NCI-H146 treated with DMSO at 0.1 percent for 48 hours (cell line): Measurements from ENCODE around the gene CACNA1E.
"Not testable (repeated sequence)": the region's sequence is repeated elsewhere in the genome, so short reads cannot be mapped to it uniquely, and the experiment has no call there.

Experiments used
- DNase-seq: peaks from one replicate; lab custom pipeline; 2025; ENCODE audit not compliant: unreplicated experiment; lab: John Stamatoyannopoulos, UW

CACNA1E gene

DNA sequence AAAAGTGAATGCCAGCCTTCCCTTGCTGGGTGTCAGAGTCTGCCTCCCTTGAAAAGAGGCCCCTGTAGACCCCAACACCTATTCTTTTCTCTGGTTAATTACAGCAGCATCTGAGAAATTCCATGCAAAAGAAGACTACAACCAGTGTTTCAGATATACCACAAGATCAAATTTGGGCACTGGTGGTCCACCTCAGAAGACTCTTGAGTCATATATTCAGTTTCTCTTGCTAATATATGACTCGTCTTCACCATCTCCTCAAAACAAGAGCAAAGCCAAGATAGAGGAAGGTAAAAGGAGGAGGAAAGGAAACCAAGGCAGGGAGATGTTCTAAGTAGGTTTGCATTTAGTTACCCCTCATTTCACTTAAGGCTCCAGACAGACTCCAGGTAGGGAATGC lies 318.3 kb downstream of the CACNA1E start:
- DNase-seq = no peak

GRCh38 chr1:181802466-181802865 lies 319.1 kb downstream of the CACNA1E start:
- no peak for DNase-seq

DNA sequence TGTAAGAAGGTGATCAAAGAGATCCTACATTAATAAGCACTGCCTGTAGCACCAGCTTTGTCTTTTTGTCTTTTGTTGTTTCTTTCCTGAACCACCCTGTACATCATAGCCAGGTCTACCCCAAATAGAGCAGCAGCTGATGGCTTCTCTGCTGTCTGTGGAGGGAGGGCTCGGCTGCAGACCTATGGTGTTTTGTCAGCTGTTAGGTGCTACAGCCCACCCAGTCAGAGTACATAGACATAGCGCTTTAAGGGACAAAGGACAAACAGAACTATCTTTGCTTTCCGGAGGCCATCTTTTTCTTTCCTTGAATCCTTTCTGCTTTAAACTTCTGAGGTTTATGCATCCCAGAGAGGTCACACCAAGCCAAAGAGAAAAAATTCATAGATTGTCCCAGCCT lies 320.1 kb downstream of the CACNA1E start:
- no peak for DNase-seq

- DNase-seq = no peak
These were observed 321.7 kb downstream of the CACNA1E start for GRCh38 chr1:181804989-181805388.

DNA sequence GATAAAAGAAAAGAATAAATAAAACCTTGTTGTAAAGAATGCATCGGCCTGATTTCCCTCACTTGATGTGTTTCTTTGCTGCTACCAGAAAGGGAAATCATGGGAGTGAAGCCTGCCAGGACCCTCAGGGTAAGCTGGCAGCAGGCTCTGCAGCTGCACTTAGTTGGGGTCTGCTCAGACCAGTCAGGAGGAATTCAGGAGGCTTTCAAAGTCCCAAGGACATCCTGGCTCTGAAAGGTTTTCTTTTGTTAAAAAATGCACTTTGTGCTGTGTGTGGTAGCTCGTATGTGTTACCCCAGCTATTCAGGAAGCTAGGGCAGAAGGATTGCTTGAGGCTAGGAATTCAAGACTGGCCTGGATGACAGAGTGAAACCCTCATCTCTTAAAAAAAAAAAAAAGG lies 323.4 kb downstream of the CACNA1E start:
- no peak for DNase-seq

- no peak for DNase-seq
These were observed 323.9 kb downstream of the CACNA1E start for GRCh38 chr1:181807251-181807650.

- no peak for DNase-seq
These were observed 326.8 kb downstream of the CACNA1E start for GRCh38 chr1:181809991-181810545.

- no peak for DNase-seq
These were observed 328.9 kb downstream of the CACNA1E start for GRCh38 chr1:181812208-181812607.

GRCh38 chr1:181813266-181813665 lies 329.9 kb downstream of the CACNA1E start:
- DNase-seq = no peak

DNA sequence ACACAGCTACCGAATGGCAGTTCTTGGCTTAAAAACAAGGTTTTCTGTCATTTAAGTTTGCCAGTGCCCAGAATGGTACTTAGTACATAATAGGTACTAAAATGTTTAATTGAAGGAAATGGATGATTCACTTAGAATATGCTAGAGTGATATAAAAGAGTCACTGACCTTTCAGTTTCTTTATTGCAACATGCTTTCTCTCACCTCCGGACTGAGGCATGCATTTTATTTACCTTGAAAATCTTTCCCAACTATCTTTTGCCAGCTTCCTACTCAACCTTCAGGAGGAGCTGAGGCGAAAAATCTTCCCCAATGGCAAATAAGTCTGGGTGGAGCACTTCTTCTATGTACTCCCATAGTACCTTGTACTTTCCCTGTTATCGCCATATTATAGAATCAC lies 333.3 kb downstream of the CACNA1E start:
- DNase-seq = no peak

GRCh38 chr1:181817091-181817490 lies 333.8 kb downstream of the CACNA1E start:
- DNase-seq = no peak

DNA sequence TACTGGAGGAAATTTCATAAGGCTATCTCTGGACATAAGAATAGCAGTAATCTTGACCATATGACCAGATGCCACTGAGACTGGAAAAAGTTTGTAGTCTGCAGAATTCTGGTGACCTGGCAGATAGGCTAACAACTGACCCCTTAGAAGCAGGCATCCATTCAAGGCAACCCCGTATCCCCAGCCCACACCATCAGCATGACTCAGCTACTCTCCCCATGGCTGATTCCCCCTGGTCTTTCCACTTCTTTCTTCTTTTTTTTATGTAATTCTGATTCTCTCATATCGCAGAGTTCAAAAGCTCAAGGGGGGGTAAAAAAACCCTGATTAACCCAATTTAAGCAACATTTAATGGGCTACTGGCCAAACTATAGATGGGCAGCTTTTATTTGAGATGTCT lies 335.1 kb downstream of the CACNA1E start:
- no peak for DNase-seq

DNA sequence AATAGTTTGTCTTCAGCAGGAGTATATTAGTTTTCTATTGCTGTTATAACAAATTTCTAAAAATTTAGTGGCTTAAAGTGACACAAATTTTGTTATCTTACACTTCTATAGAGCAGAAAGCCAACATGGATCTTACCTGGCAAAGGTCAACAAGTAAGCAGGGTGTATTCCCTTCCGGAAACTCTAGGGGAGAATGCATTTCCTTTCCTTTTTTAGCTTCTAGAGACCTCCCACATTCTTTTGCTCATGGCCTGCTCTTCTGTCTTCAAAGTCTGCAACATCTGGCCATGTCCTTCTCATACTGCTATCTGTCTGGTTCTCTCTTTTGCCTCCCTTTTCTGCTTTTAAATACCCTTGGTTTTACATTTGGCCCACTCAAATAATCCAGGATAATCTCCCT lies 335.6 kb downstream of the CACNA1E start:
- DNase-seq = no peak

GRCh38 chr1:181821701-181822100 lies 338.4 kb downstream of the CACNA1E start:
- no peak for DNase-seq

DNA sequence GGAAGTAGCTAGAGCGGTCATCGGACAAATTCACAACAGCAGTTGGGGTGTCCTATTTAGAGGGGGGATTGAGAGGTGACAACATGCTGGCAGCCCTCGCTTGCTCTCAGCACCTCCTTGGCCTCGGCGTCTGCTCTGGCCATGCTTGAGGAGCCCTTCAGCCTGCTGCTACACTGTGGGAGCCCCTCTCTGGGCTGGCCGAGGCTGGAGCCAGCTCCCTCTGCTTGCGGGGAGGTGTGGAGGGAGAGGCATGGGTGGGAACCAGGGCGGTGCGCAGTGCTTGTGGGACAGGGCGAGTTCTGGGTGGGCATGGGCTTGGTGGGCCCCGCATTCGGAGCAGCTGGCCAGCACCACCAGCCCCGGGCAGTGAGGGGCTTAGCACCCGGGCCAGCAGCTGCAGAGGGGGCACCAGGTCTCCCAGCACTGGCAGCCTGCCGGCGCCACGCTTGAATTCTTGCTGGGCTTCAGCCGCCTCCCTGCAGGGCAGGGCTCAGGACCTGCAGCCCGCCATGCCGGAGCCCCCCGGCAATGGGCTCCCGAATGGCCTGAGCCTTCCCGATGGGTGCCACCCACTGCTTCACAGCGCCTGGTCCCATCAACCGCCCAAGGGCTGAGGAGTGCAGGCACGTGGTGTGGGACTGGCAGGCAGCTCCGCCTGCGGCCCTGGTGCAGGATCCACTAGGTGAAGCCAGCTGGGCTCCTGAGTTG lies 349.0 kb downstream of the CACNA1E start:
- not testable (repeated sequence) for DNase-seq

GRCh38 chr1:181846001-181846645 lies 362.8 kb downstream of the CACNA1E start:
- DNase-seq = no peak

GRCh38 chr1:181846681-181847080 lies 363.4 kb downstream of the CACNA1E start:
- DNase-seq = no peak

- DNase-seq = no peak
These were observed 365.8 kb downstream of the CACNA1E start for GRCh38 chr1:181849071-181849470.

DNA sequence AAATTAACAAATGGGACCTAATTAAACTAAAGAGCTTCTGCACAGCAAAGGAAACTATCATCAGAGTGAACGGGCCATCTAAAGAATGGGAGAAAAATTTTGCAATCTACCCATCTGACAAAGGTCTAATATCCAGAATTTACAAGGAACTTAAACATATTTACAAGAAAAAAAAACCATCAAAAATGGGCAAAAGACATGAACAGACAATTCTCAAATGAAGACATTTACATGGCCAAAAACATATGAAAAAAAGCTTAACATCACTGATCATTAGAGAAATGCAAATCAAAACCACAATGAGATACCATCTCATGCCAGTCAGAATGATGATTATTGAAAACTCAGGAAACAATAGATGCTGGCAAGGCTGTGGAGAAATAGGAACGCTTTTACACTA lies 370.9 kb downstream of the CACNA1E start:
- DNase-seq = not testable (repeated sequence)

- DNase-seq = no peak
These were observed 372.1 kb downstream of the CACNA1E start for GRCh38 chr1:181855380-181855779.
